RWPE2 (cell line): ENCODE data around the gene CDCA3.

ENCODE experiments used
- ATAC-seq: fragments of 200-7000 bp; cut with Tn5 transposase; 3 replicates; pipeline ENCODE4 v1.9.1; 2021; ENCODE audit warnings: low read depth
- DNase-seq: peaks from one replicate; pipeline ENCODE4 v3.0.0-alpha.2; 2020; ENCODE audit warnings: low spot score
- H3K27ac ChIP-seq: fragments of 450-650 bp; 2 replicates; pipeline ENCODE4 v1.5.1; 2017; ENCODE audit warnings: mild to moderate bottlenecking; ENCODE audit not compliant: poor library complexity, severe bottlenecking
- H3K27me3 ChIP-seq: fragments of 250-450 bp; sonication (Bioruptor Pico); 2 replicates; pipeline ENCODE4 v1.5.1; 2021; ENCODE audit warnings: mild to moderate bottlenecking, moderate library complexity; ENCODE audit not compliant: insufficient read depth, poor library complexity, severe bottlenecking
- H3K36me3 ChIP-seq: fragments of 250-450 bp; sonication (Bioruptor Pico); 2 replicates; pipeline ENCODE4 v1.5.1; 2020; ENCODE audit warnings: low read depth, mild to moderate bottlenecking, moderate library complexity
- H3K4me1 ChIP-seq: fragments of 250-450 bp; sonication (Bioruptor Pico); 2 replicates; pipeline ENCODE4 v1.5.1; 2021; ENCODE audit warnings: mild to moderate bottlenecking, moderate library complexity; ENCODE audit not compliant: insufficient read depth, poor library complexity, severe bottlenecking
- H3K4me3 ChIP-seq: fragments of 250-450 bp; sonication (Bioruptor Pico); 2 replicates; pipeline ENCODE4 v1.5.1; 2021; ENCODE audit warnings: mild to moderate bottlenecking, moderate library complexity; ENCODE audit not compliant: severe bottlenecking
- H3K9me3 ChIP-seq: fragments of 250-450 bp; sonication (Bioruptor Pico); 2 replicates; pipeline ENCODE4 v1.5.1; 2021; ENCODE audit warnings: mild to moderate bottlenecking, moderate library complexity; ENCODE audit not compliant: severe bottlenecking
- CTCF ChIP-seq: fragments of 450-650 bp; IDR thresholded peaks from one replicate; pipeline ENCODE4 v1.5.1; 2017; ENCODE audit warnings: mild to moderate bottlenecking, moderate library complexity; ENCODE audit not compliant: poor library complexity, severe bottlenecking

CDCA3 gene

GRCh38 chr12:6849976-6850560 is 1.0 kb downstream of the CDCA3 start:
- no peak for ATAC-seq
- TF ChIP-seq CTCF, result no peak
- no peak for DNase-seq
- H3K36me3 ChIP-seq, result peaks cover 31% of the 10 kb centered on the region
- H3K27me3 ChIP-seq, result no peaks in the 10 kb centered on the region
- H3K4me3 ChIP-seq, result peak overlapping the region; percentile 78
- no peaks in the 10 kb centered on the region for H3K9me3 ChIP-seq
- H3K4me1 ChIP-seq, result no peaks in the 10 kb centered on the region
- peak overlapping the region; percentile 63 for H3K27ac ChIP-seq

- TF ChIP-seq CTCF, result no peak
- no peak overlapping the region for H3K4me3 ChIP-seq
- DNase-seq (no peak), ATAC-seq (no peak)
- peaks cover 37% of the 10 kb centered on the region for H3K36me3 ChIP-seq
- no peaks in the 10 kb centered on the region for H3K9me3 ChIP-seq
- no peaks in the 10 kb centered on the region for H3K4me1 ChIP-seq
- H3K27me3 ChIP-seq, result no peaks in the 10 kb centered on the region
- H3K27ac ChIP-seq, result no peak overlapping the region
Measured at GRCh38 chr12:6849427-6849826, 1.7 kb downstream of the CDCA3 start.

- no peak for ATAC-seq
- Histone ChIP-seq H3K4me1 (no peaks in the 10 kb centered on the region), H3K27ac (no peak overlapping the region), H3K27me3 (no peaks in the 10 kb centered on the region), H3K36me3 (peaks cover 30% of the 10 kb centered on the region), H3K4me3 (no peak overlapping the region), H3K9me3 (no peaks in the 10 kb centered on the region)
- no peak for DNase-seq
- TF ChIP-seq CTCF, result no peak
Measured at GRCh38 chr12:6847676-6848075, 3.4 kb downstream of the CDCA3 start.

GRCh38 chr12:6846316-6846869 is 4.7 kb downstream of the CDCA3 start:
- Histone ChIP-seq H3K27ac (no peak overlapping the region), H3K9me3 (no peaks in the 10 kb centered on the region), H3K27me3 (no peaks in the 10 kb centered on the region), H3K4me3 (no peak overlapping the region), H3K4me1 (no peaks in the 10 kb centered on the region), H3K36me3 (peaks cover 30% of the 10 kb centered on the region)
- ATAC-seq (no peak), DNase-seq (no peak)
- no peak for TF ChIP-seq CTCF

- no peak for TF ChIP-seq CTCF
- no peak overlapping the region for H3K4me3 ChIP-seq
- H3K4me1 ChIP-seq, result no peaks in the 10 kb centered on the region
- DNase-seq, result no peak
- peaks cover 30% of the 10 kb centered on the region for H3K36me3 ChIP-seq
- no peaks in the 10 kb centered on the region for H3K9me3 ChIP-seq
- no peak for ATAC-seq
- no peak overlapping the region for H3K27ac ChIP-seq
- H3K27me3 ChIP-seq, result no peaks in the 10 kb centered on the region
Measured at GRCh38 chr12:6845395-6845794, 5.7 kb downstream of the CDCA3 start.
